ENCODE results near the gene LMF1. TPM values are rescaled to one million over a fixed set of nuclear protein-coding genes. Genes with fewer than 3 reads are reported as not detected.

The LMF1 gene
- total and polyA plus RNA-seq, 2 donors from 2014 or later = 15.4 to 28.6 TPM

DNA sequence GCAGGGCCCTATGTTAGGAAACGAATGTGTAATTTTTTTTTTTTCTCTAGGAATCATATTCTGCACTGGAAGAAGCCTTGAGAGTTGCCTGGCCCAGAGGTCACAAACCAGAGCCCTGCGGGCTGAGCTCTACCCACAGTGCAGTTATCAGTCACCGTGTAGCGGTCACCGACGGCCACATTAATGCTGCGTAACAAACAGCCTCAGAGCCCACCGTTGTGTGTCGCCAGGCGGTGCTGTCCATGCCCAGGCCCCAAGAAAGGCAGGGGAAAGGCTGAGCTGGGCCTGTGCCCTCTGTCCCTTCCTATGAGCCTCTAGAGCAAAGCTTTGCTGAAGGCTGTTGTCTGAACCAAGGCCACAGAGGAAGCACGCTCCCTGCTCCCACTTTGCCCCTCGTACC, 4.5 kb upstream of the LMF1 start:
- Histone ChIP-seq H3K9me3 (ENCODE audit: control insufficient read depth in 2 of 3, insufficient read depth in 1 of 3, low read length in 3 of 3) (no peaks in the 10 kb centered on the region), H3K27ac (ENCODE audit: low read depth in 2 of 2, low read length in 2 of 2) (no peak overlapping the region), H3K36me3 (ENCODE audit: control insufficient read depth in 2 of 3, insufficient read depth in 3 of 3, low read length in 3 of 3) (no peaks in the 10 kb centered on the region), H3K4me3 (ENCODE audit: low read length in 3 of 3) (no peak overlapping the region), H3K4me1 (ENCODE audit: control insufficient read depth in 2 of 3, insufficient read depth in 2 of 3, low read depth in 1 of 3, low read length in 3 of 3) (peaks cover 0 to 6% (median 0%) of the 10 kb centered on the region in 3 donors), H3K9ac (ENCODE audit: low read length in 3 of 3) (no peak overlapping the region), H3K27me3 (ENCODE audit: control insufficient read depth, insufficient read depth, low read length) (no peaks in the 10 kb centered on the region)
- DNase-seq = peak in 2 of 5 donors; percentile 44 to 65
- intact Hi-C loops (cut with DNase I) = no loop called here
- TF ChIP-seq, protein P1, sequence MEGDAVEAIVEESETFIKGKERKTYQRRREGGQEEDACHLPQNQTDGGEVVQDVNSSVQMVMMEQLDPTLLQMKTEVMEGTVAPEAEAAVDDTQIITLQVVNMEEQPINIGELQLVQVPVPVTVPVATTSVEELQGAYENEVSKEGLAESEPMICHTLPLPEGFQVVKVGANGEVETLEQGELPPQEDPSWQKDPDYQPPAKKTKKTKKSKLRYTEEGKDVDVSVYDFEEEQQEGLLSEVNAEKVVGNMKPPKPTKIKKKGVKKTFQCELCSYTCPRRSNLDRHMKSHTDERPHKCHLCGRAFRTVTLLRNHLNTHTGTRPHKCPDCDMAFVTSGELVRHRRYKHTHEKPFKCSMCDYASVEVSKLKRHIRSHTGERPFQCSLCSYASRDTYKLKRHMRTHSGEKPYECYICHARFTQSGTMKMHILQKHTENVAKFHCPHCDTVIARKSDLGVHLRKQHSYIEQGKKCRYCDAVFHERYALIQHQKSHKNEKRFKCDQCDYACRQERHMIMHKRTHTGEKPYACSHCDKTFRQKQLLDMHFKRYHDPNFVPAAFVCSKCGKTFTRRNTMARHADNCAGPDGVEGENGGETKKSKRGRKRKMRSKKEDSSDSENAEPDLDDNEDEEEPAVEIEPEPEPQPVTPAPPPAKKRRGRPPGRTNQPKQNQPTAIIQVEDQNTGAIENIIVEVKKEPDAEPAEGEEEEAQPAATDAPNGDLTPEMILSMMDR (IDR thresholded peaks at IDR 0.05; ENCODE audit: borderline replicate concordance, extremely low read depth, insufficient read depth) = no peak
- FAIRE-seq = no peak

DNA sequence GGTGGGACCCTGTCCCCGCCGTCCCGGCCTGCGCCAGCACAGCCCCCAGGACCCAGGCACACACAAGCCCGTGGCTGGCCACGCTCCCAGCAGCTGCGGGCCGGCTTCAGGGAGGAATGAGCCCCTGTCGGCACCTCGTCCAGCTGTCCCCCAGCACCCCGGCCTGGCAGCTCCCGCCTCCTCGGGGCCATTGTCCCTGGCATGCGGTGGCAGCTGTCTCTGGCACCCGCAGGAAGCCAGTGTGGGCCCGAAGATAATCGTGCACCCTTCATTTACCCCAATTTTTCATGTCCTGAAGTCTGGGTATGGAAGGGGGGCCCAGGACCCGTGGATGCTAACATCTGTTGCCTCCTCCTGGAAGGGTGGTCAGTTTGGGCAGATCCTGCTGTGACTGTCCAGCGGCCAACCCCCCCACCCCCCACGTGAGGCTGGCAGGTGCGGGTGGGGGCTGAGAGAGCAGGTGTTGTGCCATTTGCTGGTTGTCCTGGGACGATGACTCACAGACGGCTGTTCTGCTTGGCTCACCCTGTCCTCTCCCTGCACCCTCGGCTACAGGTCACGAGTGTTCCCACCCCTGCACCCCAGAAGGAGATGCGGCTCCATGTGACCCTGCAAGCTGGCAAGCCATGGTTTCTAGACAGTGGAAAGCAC, 4.0 kb upstream of the LMF1 start:
- FAIRE-seq = no peak
- Histone ChIP-seq H3K36me3 (ENCODE audit: control insufficient read depth in 2 of 3, insufficient read depth in 3 of 3, low read length in 3 of 3) (no peaks in the 10 kb centered on the region), H3K27ac (ENCODE audit: low read depth in 2 of 2, low read length in 2 of 2) (no peak overlapping the region), H3K9ac (ENCODE audit: low read length in 3 of 3) (no peak overlapping the region), H3K9me3 (ENCODE audit: control insufficient read depth in 2 of 3, insufficient read depth in 1 of 3, low read length in 3 of 3) (no peaks in the 10 kb centered on the region), H3K27me3 (ENCODE audit: control insufficient read depth, insufficient read depth, low read length) (no peaks in the 10 kb centered on the region), H3K4me1 (ENCODE audit: control insufficient read depth in 2 of 3, insufficient read depth in 2 of 3, low read depth in 1 of 3, low read length in 3 of 3) (peaks cover 0 to 9% (median 4%) of the 10 kb centered on the region in 3 donors), H3K4me3 (ENCODE audit: low read length in 3 of 3) (no peak overlapping the region)
- TF ChIP-seq, protein P1 (IDR thresholded peaks at IDR 0.05; ENCODE audit: borderline replicate concordance, extremely low read depth, insufficient read depth) = no peak
- intact Hi-C loops (cut with DNase I) = no loop called here
- peak in 2 of 5 donors; percentile 67 to 92 for DNase-seq

DNA sequence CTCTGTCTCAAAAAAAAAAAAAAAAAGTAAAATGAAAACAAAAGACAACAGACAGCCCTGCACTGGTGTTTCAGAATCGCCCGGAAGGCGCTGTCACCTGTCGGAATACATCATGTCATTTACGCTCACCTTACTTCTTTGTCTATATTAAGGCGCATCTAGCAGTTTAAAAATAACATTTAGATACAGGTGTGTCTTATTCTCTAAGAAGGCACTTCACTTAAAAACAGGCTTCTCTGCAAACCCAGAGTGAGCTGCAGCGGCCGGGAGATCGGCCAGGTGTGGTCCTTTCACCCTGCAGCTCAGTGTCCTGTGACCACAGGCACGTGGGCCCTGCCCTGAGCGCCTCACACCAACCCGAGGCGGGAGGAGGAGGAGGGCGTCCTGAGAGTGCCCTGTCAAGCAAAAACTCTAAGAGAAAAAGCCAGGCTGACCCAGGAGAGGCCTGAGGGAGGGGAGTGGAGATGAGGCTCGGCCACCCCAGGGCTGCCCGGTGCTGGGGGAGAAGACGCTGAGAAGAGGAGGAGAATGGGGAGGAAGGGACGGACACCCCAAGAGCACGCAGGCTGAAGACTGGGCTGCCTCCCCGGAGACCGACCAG, 3.3 kb upstream of the LMF1 start:
- H3K4me1 ChIP-seq (ENCODE audit: control insufficient read depth in 2 of 3, insufficient read depth in 2 of 3, low read depth in 1 of 3, low read length in 3 of 3) = peaks cover 0 to 14% (median 8%) of the 10 kb centered on the region in 3 donors
- H3K4me3 ChIP-seq (ENCODE audit: low read length in 3 of 3) = no peak overlapping the region
- H3K27ac ChIP-seq (ENCODE audit: low read depth in 2 of 2, low read length in 2 of 2) = no peak overlapping the region
- TF ChIP-seq, protein P1 (IDR thresholded peaks at IDR 0.05; ENCODE audit: borderline replicate concordance, extremely low read depth, insufficient read depth) = no peak
- DNase-seq (peak; percentile 70 to 92 (median 74)), FAIRE-seq (no peak)
- intact Hi-C loops (cut with DNase I) = no loop called here
- H3K9me3 ChIP-seq (ENCODE audit: control insufficient read depth in 2 of 3, insufficient read depth in 1 of 3, low read length in 3 of 3) = no peaks in the 10 kb centered on the region
- no peak overlapping the region for H3K9ac ChIP-seq (ENCODE audit: low read length in 3 of 3)
- H3K27me3 ChIP-seq (ENCODE audit: control insufficient read depth, insufficient read depth, low read length) = no peaks in the 10 kb centered on the region
- H3K36me3 ChIP-seq (ENCODE audit: control insufficient read depth in 2 of 3, insufficient read depth in 3 of 3, low read length in 3 of 3) = no peaks in the 10 kb centered on the region

All from kidney (tissue), 14 donors.